OCI-LY1 (cell line): ENCODE data around the gene ZFYVE21.

ENCODE experiments used
- H2AFZ ChIP-seq: fragments of 200-600 bp; sonication (generic), shearing (Covaris generic); 2 replicates; pipeline ENCODE4 v1.6.0; 2014; ENCODE audit warnings: antibody characterized with exemption, mild to moderate bottlenecking, low read length
- H3F3A ChIP-seq: fragments of 200-600 bp; sonication (generic), shearing (Covaris generic); 2 replicates; pipeline ENCODE4 v1.6.0; 2014; ENCODE audit warnings: mild to moderate bottlenecking, antibody characterized with exemption, low read length, moderate library complexity; ENCODE audit not compliant: insufficient read depth
- H3K27ac ChIP-seq: fragments of 200-600 bp; sonication (generic); 2 replicates; pipeline ENCODE4 v1.5.1; 2014; ENCODE audit warnings: low read length, mixed run types, mild to moderate bottlenecking, low read depth; ENCODE audit not compliant: poor library complexity, severe bottlenecking
- H3K27me3 ChIP-seq: fragments of 200-600 bp; sonication (generic); 2 replicates; pipeline ENCODE4 v1.6.0; 2014; ENCODE audit warnings: antibody characterized with exemption, mild to moderate bottlenecking, low read length, moderate library complexity; ENCODE audit not compliant: insufficient read depth
- H3K36me3 ChIP-seq: fragments of 200-600 bp; sonication (generic); 2 replicates; pipeline ENCODE4 v1.6.1; 2014; ENCODE audit warnings: mild to moderate bottlenecking, antibody characterized with exemption, low read length, moderate library complexity, mixed read lengths; ENCODE audit not compliant: insufficient read depth
- H3K4me1 ChIP-seq: fragments of 200-600 bp; sonication (generic); 2 replicates; pipeline ENCODE4 v1.5.1; 2014; ENCODE audit warnings: mild to moderate bottlenecking, low read length, moderate library complexity; ENCODE audit not compliant: insufficient read depth, severe bottlenecking
- H3K4me2 ChIP-seq: fragments of 200-600 bp; sonication (generic), shearing (Covaris generic); 2 replicates; pipeline ENCODE4 v1.6.1; 2014; ENCODE audit warnings: low read length
- H3K4me3 ChIP-seq: fragments of 200-600 bp; sonication (generic); 2 replicates; pipeline ENCODE4 v1.5.1; 2014; ENCODE audit warnings: low read length, low read depth, mild to moderate bottlenecking, mixed read lengths; ENCODE audit not compliant: poor library complexity, severe bottlenecking
- H3K79me2 ChIP-seq: fragments of 200-600 bp; shearing (Covaris generic); 2 replicates; pipeline ENCODE4 v1.6.1; 2016; ENCODE audit warnings: mixed run types, low read length, mixed read lengths; ENCODE audit not compliant: insufficient read depth
- H3K9ac ChIP-seq: fragments of 200-600 bp; sonication (generic), shearing (Covaris generic); 2 replicates; pipeline ENCODE4 v1.6.1; 2014; ENCODE audit warnings: mild to moderate bottlenecking, low read length, mixed read lengths
- H3K9me2 ChIP-seq: fragments of 200-600 bp; sonication (generic), shearing (Covaris generic); 2 replicates; pipeline ENCODE4 v1.6.1; 2014; ENCODE audit warnings: low read depth, mild to moderate bottlenecking, low read length, mixed read lengths
- H3K9me3 ChIP-seq: fragments of 200-600 bp; shearing (Covaris generic); 2 replicates; pipeline ENCODE4 v1.6.1; 2014; ENCODE audit warnings: low read length, mixed read lengths
- H4K20me1 ChIP-seq: fragments of 200-600 bp; sonication (generic), shearing (Covaris generic); 2 replicates; pipeline ENCODE4 v1.6.0; 2016; ENCODE audit warnings: mild to moderate bottlenecking, low read length; ENCODE audit not compliant: insufficient read depth
- EZH2 ChIP-seq: fragments of 200-600 bp; sonication (generic), shearing (Covaris generic); IDR thresholded peaks from 2 replicates; pipeline ENCODE4 v1.8.0; 2017; ENCODE audit warnings: borderline replicate concordance, mixed run types, mild to moderate bottlenecking, antibody characterized with exemption, low read length, moderate library complexity, mixed read lengths
- TF ChIP-seq, protein P1 (sequence below): fragments of 200-600 bp; sonication (generic), shearing (Covaris generic); IDR thresholded peaks from 2 replicates; pipeline ENCODE4 v1.5.1; 2017; ENCODE audit warnings: mild to moderate bottlenecking, antibody characterized with exemption, low read length, moderate library complexity, mixed read lengths

The ZFYVE21 gene

DNA sequence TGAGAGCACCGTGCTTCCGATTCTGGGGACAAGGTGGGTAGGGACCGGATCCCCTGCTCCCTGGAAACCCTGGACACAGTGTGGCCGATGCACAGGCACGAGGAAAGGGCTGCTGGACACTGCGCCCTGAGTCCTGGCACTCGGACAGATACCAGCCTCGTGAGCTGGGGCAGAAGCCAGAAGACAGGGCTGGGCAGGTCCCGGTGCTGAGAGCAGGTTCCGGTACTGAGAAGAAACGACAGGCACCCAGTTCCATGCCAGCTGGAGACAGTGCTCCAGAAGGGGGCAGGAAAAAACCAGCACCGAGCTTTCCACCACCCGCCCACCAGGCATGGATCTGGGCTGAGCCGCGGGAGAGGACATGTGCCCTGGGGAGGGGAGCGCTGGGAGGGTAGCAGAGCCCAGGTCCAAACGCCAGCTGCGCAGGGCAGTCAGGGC is 6.8 kb upstream of the ZFYVE21 start:
- Histone ChIP-seq H3K9me2 (no peaks in the 10 kb centered on the region), H3K79me2 (0 out of 2 replicates have a peak, but pooled peaks cover 4% of the 10 kb centered on the region), H3K27me3 (no peaks in the 10 kb centered on the region), H3K4me2 (no peak overlapping the region), H3F3A (no peaks in the 10 kb centered on the region), H3K4me3 (no peak overlapping the region), H3K9ac (no peak overlapping the region), H3K36me3 (peaks cover 95% of the 10 kb centered on the region), H3K4me1 (peaks cover 43% of the 10 kb centered on the region), H2AFZ (no peak overlapping the region), H3K9me3 (no peaks in the 10 kb centered on the region), H4K20me1 (no peaks in the 10 kb centered on the region), H3K27ac (no peak overlapping the region)
- TF ChIP-seq, protein P1, sequence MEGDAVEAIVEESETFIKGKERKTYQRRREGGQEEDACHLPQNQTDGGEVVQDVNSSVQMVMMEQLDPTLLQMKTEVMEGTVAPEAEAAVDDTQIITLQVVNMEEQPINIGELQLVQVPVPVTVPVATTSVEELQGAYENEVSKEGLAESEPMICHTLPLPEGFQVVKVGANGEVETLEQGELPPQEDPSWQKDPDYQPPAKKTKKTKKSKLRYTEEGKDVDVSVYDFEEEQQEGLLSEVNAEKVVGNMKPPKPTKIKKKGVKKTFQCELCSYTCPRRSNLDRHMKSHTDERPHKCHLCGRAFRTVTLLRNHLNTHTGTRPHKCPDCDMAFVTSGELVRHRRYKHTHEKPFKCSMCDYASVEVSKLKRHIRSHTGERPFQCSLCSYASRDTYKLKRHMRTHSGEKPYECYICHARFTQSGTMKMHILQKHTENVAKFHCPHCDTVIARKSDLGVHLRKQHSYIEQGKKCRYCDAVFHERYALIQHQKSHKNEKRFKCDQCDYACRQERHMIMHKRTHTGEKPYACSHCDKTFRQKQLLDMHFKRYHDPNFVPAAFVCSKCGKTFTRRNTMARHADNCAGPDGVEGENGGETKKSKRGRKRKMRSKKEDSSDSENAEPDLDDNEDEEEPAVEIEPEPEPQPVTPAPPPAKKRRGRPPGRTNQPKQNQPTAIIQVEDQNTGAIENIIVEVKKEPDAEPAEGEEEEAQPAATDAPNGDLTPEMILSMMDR: no peak
- no peak for TF ChIP-seq EZH2

GRCh38 chr14:103709814-103710213 is 5.8 kb upstream of the ZFYVE21 start:
- TF ChIP-seq EZH2: no peak
- TF ChIP-seq, protein P1: no peak
- Histone ChIP-seq H3K4me3 (no peak overlapping the region), H3K4me2 (no peak overlapping the region), H3K36me3 (peaks cover 86% of the 10 kb centered on the region), H4K20me1 (no peaks in the 10 kb centered on the region), H3K4me1 (peaks cover 42% of the 10 kb centered on the region), H3K9ac (no peak overlapping the region), H3K9me2 (no peaks in the 10 kb centered on the region), H3K9me3 (no peaks in the 10 kb centered on the region), H3F3A (no peaks in the 10 kb centered on the region), H3K27me3 (no peaks in the 10 kb centered on the region), H3K27ac (no peak overlapping the region), H2AFZ (no peak overlapping the region), H3K79me2 (peaks cover 14% of the 10 kb centered on the region)

DNA sequence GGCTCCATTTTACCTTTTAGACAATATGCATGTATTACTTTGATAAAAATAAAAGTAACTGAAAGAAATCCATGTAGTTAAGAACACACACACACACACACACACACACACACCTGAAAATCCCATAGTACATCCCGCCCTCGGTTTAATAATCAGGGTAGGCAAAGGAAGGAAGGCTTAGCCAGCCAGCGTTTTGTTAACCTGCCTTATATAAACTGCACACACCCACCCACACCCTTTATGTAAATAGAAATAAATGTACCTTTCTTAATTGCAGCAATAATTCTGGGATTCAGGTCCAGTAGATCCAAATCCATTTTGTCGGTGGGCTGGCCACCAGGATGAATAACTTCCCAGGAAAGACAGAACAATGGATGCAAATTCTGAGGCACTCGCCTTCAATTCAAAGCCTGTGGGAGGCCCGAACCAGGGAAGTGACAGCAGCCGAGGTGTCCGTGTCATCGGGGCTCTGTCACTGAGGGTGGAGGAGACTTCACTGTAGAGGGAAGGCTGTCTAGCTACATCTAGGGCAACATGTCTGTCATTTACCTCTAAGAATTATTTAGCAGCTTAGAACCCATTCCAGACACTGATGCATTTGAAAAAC is 4.7 kb upstream of the ZFYVE21 start:
- Histone ChIP-seq H3K9me2 (no peaks in the 10 kb centered on the region), H3K79me2 (peaks cover 16% of the 10 kb centered on the region), H3K4me3 (peak overlapping the region; percentile 26), H3K4me1 (peaks cover 40% of the 10 kb centered on the region), H3K9me3 (no peaks in the 10 kb centered on the region), H3K9ac (no peak overlapping the region; the same call in 1 of the 2 replicates), H4K20me1 (no peaks in the 10 kb centered on the region), H3K27me3 (no peaks in the 10 kb centered on the region), H3K4me2 (peak overlapping the region; percentile 76), H3K27ac (peak overlapping the region; percentile 37), H2AFZ (no peak overlapping the region), H3K36me3 (peaks cover 76% of the 10 kb centered on the region), H3F3A (no peaks in the 10 kb centered on the region)
- TF ChIP-seq EZH2: no peak
- TF ChIP-seq, protein P1: no peak
